Thymus (tissue), 14 donors: ENCODE measurements around the gene TP53TG3D. TPM values are rescaled to one million over a fixed set of nuclear protein-coding genes. Genes with fewer than 3 reads are reported as not detected.
"Not testable (repeated sequence)": the region's sequence is repeated elsewhere in the genome, so short reads cannot be mapped to it uniquely, and the experiment has no call there.

ENCODE experiments used
- DNase-seq, 9 donors: peaks; one replicate each; pipeline ENCODE4 v3.0.0-alpha.2; 2013; ENCODE audit warnings: low spot score in 9 of 9, low read depth in 6 of 9, missing footprints in 1 of 9
- H3K27ac ChIP-seq, 2 donors: one replicate each; pipeline ENCODE4 v1.5.1; 2013; ENCODE audit warnings: control low read depth in 1 of 2, low read depth in 1 of 2, low read length in 1 of 2, mild to moderate bottlenecking in 1 of 2, moderate library complexity in 1 of 2
- H3K27me3 ChIP-seq, 2 donors: one replicate each; pipeline ENCODE4 v1.5.1; 2013; ENCODE audit warnings: low read length in 1 of 2; ENCODE audit not compliant: control insufficient read depth in 2 of 2, insufficient read depth in 1 of 2
- H3K36me3 ChIP-seq, 2 donors: one replicate each; pipeline ENCODE4 v1.5.1; 2013; ENCODE audit warnings: low read length in 1 of 2, mild to moderate bottlenecking in 1 of 2, moderate library complexity in 1 of 2; ENCODE audit not compliant: control insufficient read depth in 2 of 2, insufficient read depth in 2 of 2
- H3K4me1 ChIP-seq, 2 donors: one replicate each; pipeline ENCODE4 v1.5.1; 2013; ENCODE audit warnings: low read length in 2 of 2; ENCODE audit not compliant: control insufficient read depth in 2 of 2, insufficient read depth in 2 of 2
- H3K4me3 ChIP-seq, 2 donors: one replicate each; pipeline ENCODE4 v1.5.1; 2013; ENCODE audit warnings: low read length in 2 of 2, control low read depth in 1 of 2, mild to moderate bottlenecking in 1 of 2
- H3K9me3 ChIP-seq, 2 donors: one replicate each; pipeline ENCODE4 v1.5.1; 2013; ENCODE audit warnings: low read length in 1 of 2, mild to moderate bottlenecking in 1 of 2; ENCODE audit not compliant: control insufficient read depth in 2 of 2, insufficient read depth in 1 of 2
- WGBS: extraction: QIAGEN DNeasy Blood & Tissue Kit; methylation state at CpG from one replicate; pipeline ENCODE4 v1.1.7; 2013; 5-methylcytosine and 5-hydroxymethylcytosine counted together
- long read RNA-seq, 10 donors: transcript quantifications; one replicate each; lab custom pipeline, GENCODE V29; 2026
- polyA plus RNA-seq: library from polyadenylated mRNA; stranded (reverse); fragments of 200-250 nt; gene quantifications from one replicate; pipeline ENCODE4 v1.2.3, GENCODE V29; 2013
- total RNA-seq: library from RNA; stranded (reverse); fragments of 120-200 nt; gene quantifications from one replicate; pipeline ENCODE4 v1.2.4, GENCODE V29; 2013
- donor health status: healthy.

The TP53TG3D gene
- total RNA-seq: not detected
- polyA plus RNA-seq: 0.02 TPM
- long read RNA-seq, donor 1: 0 reads
- long read RNA-seq, donor 2: 0 reads
- long read RNA-seq, donor 3: 0 reads
- long read RNA-seq, donor 4: 0 reads
- long read RNA-seq, donor 5: 0 reads
- long read RNA-seq, donor 6: 0 reads
- long read RNA-seq, donor 7: 0 reads
- long read RNA-seq, donor 8: 0 reads
- long read RNA-seq, donor 9: 0 reads
- long read RNA-seq, donor 10: 0 reads

- not testable (repeated sequence) for H3K4me3 ChIP-seq
These were observed at the start of gene TP53TG3D for GRCh38 chr16:32252986-32253385. TSS of gene TP53TG3D (plus strand) at chr16:32253286. CDS start at chr16:32253354, 68 bp downstream.

GRCh38 chr16:32253507-32253906 lies 421 bp downstream of the TP53TG3D start:
- not testable (repeated sequence) for DNase-seq, H3K27ac ChIP-seq, H3K4me3 ChIP-seq

More at GRCh38 chr16:32252986-32253385, at the start of gene TP53TG3D:
- H3K4me1 ChIP-seq, DNase-seq, H3K27ac ChIP-seq, H3K36me3 ChIP-seq, H3K27me3 ChIP-seq, H3K9me3 ChIP-seq: not testable (repeated sequence)
- WGBS: 45% methylated on average over 8 of the region's 26 CpGs

GRCh38 chr16:32261526-32261925 lies 8.4 kb downstream of the TP53TG3D start:
- H3K4me3 ChIP-seq, DNase-seq, H3K27ac ChIP-seq, H3K27me3 ChIP-seq, H3K9me3 ChIP-seq, H3K4me1 ChIP-seq, H3K36me3 ChIP-seq: not testable (repeated sequence)
- WGBS: 89% methylated on average over 5 of the region's 5 CpGs

More at GRCh38 chr16:32253507-32253906, 421 bp downstream of the TP53TG3D start:
- not testable (repeated sequence) for H3K36me3 ChIP-seq, H3K9me3 ChIP-seq, H3K4me1 ChIP-seq, H3K27me3 ChIP-seq
- 47% methylated on average over 8 of the region's 20 CpGs for WGBS

GRCh38 chr16:32263552-32263951 lies 10.5 kb downstream of the TP53TG3D start:
- DNase-seq, H3K27ac ChIP-seq, H3K4me3 ChIP-seq, H3K36me3 ChIP-seq, H3K4me1 ChIP-seq, H3K27me3 ChIP-seq, H3K9me3 ChIP-seq: not testable (repeated sequence)
- WGBS: 88% methylated on average over 10 of the region's 10 CpGs

- not testable (repeated sequence) for DNase-seq, H3K4me3 ChIP-seq
- WGBS: 88% methylated on average over 1 of the region's 1 CpG
These were observed 28.8 kb downstream of the TP53TG3D start for GRCh38 chr16:32281910-32282309.

GRCh38 chr16:32283024-32283423 lies 29.9 kb downstream of the TP53TG3D start:
- not testable (repeated sequence) for H3K4me3 ChIP-seq, H3K27me3 ChIP-seq, H3K27ac ChIP-seq, DNase-seq, H3K9me3 ChIP-seq, H3K4me1 ChIP-seq, H3K36me3 ChIP-seq

More at GRCh38 chr16:32281910-32282309, 28.8 kb downstream of the TP53TG3D start:
- H3K36me3 ChIP-seq, H3K9me3 ChIP-seq, H3K4me1 ChIP-seq, H3K27ac ChIP-seq, H3K27me3 ChIP-seq: not testable (repeated sequence)

GRCh38 chr16:32283917-32284495 lies 30.9 kb downstream of the TP53TG3D start:
- WGBS: 85% methylated on average over 5 of the region's 5 CpGs
- H3K4me1 ChIP-seq, H3K27ac ChIP-seq, H3K36me3 ChIP-seq, H3K27me3 ChIP-seq, H3K4me3 ChIP-seq, DNase-seq, H3K9me3 ChIP-seq: not testable (repeated sequence)

- not testable (repeated sequence) for H3K9me3 ChIP-seq, H3K36me3 ChIP-seq, H3K27ac ChIP-seq, DNase-seq, H3K4me1 ChIP-seq, H3K4me3 ChIP-seq, H3K27me3 ChIP-seq
- 74% methylated on average over 3 of the region's 3 CpGs for WGBS
These were observed 32.0 kb downstream of the TP53TG3D start for GRCh38 chr16:32284800-32285796.

GRCh38 chr16:32286193-32286592 lies 33.1 kb downstream of the TP53TG3D start:
- H3K4me1 ChIP-seq, H3K4me3 ChIP-seq, H3K36me3 ChIP-seq, H3K27ac ChIP-seq, H3K9me3 ChIP-seq, DNase-seq, H3K27me3 ChIP-seq: not testable (repeated sequence)
- WGBS: 90% methylated on average over 8 of the region's 15 CpGs
